CD8-positive, alpha-beta memory T cell (primary cell): ENCODE measurements around the gene ETNK1. TPM values are rescaled to one million over a fixed set of nuclear protein-coding genes. Genes with fewer than 3 reads are reported as not detected.
A peak's percentile ranks its signal among the peaks of the same experiment; 100 is the strongest.

Source experiments
- CTCF ChIA-PET: fragments of 350-600 bp; sonication (Branson Sonifier 250); formaldehyde crosslinking; loops from one replicate; lab custom pipeline; 2021; ENCODE audit warnings: antibody characterized with exemption; lab: Charles Lee
- POLR2A ChIA-PET: fragments of 350-600 bp; sonication (Branson Sonifier 250); formaldehyde crosslinking; loops from one replicate; lab custom pipeline; 2021; ENCODE audit warnings: antibody characterized with exemption; lab: Charles Lee
- DNase-seq, 5 donors: peaks; one replicate each; pipeline versions ENCODE4 v3.0.0 to v3.0.0-alpha.2; 2020 to 2022; ENCODE audit warnings: mixed read lengths in 1 of 5
- H3K27ac ChIP-seq: one replicate; pipeline ENCODE4 v1.7.0; 2013; ENCODE audit warnings: low read depth, mild to moderate bottlenecking, low read length, moderate library complexity
- H3K27me3 ChIP-seq: 2 replicates; pipeline ENCODE4 v1.7.0; 2013; ENCODE audit warnings: low read length, mild to moderate bottlenecking; ENCODE audit not compliant: insufficient read depth, poor library complexity, severe bottlenecking
- H3K36me3 ChIP-seq: 2 replicates; pipeline ENCODE4 v1.7.0; 2013; ENCODE audit warnings: mild to moderate bottlenecking, low read length, moderate library complexity; ENCODE audit not compliant: insufficient read depth
- H3K4me1 ChIP-seq: 2 replicates; pipeline ENCODE4 v1.7.0; 2013; ENCODE audit warnings: mild to moderate bottlenecking, low read length, moderate library complexity; ENCODE audit not compliant: insufficient read depth
- H3K4me3 ChIP-seq: 2 replicates; pipeline ENCODE4 v1.7.0; 2013; ENCODE audit warnings: mild to moderate bottlenecking, low read length
- H3K9me3 ChIP-seq: 2 replicates; pipeline ENCODE4 v1.7.0; 2013; ENCODE audit warnings: mild to moderate bottlenecking, low read length
- H3K27ac Mint-ChIP-seq, 8 donors: one replicate each; pipeline ENCODE4 v1.8.0; 2020 to 2021; ENCODE audit warnings: mixed read lengths in 8 of 8, mild to moderate bottlenecking in 6 of 8, inconsistent platforms in 3 of 8, moderate library complexity in 3 of 8
- H3K27me3 Mint-ChIP-seq, 2 donors: one replicate each; pipeline ENCODE4 v1.8.0; 2020 to 2021; ENCODE audit warnings: mixed read lengths in 2 of 2, mild to moderate bottlenecking in 1 of 2, moderate library complexity in 1 of 2
- H3K36me3 Mint-ChIP-seq, 3 donors: one replicate each; pipeline ENCODE4 v1.8.0; 2020 to 2021; ENCODE audit warnings: mixed read lengths in 3 of 3, inconsistent platforms in 1 of 3, mild to moderate bottlenecking in 1 of 3
- H3K4me1 Mint-ChIP-seq, 3 donors: one replicate each; pipeline ENCODE4 v1.8.0; 2020 to 2021; ENCODE audit warnings: mixed read lengths in 3 of 3, inconsistent platforms in 1 of 3, mild to moderate bottlenecking in 1 of 3
- H3K4me3 Mint-ChIP-seq, 7 donors: one replicate each; pipeline ENCODE4 v1.8.0; 2020 to 2021; ENCODE audit warnings: mixed read lengths in 7 of 7, mild to moderate bottlenecking in 6 of 7, moderate library complexity in 4 of 7, inconsistent platforms in 2 of 7
- H3K9me3 Mint-ChIP-seq, 5 donors: one replicate each; pipeline ENCODE4 v1.8.0; 2020 to 2022; ENCODE audit warnings: mixed read lengths in 5 of 5, mild to moderate bottlenecking in 3 of 5, moderate library complexity in 2 of 5, inconsistent platforms in 1 of 5
- polyA plus RNA-seq: library from polyadenylated mRNA; unstranded; fragments of 300-500 nt; fragmentation: Illumina TruSeq; gene quantifications from one replicate; pipeline ENCODE4 v1.2.3, GENCODE V29; 2021
- total RNA-seq, 2 experiments: library from RNA; stranded (reverse); gene quantifications; one replicate each; pipeline ENCODE4 v1.2.3, GENCODE V29; 2021

Gene ETNK1
- total and polyA plus RNA-seq, 3 experiments from 2014 or later = 18.4 to 78.4 (median 76.7) TPM

GRCh38 chr12:22657538-22657937, 32.6 kb downstream of the ETNK1 start:
- CTCF ChIA-PET = no interaction called here
- Mint-ChIP-seq H3K4me3 (no peak overlapping the region), H3K36me3 (peaks cover 6 to 48% (median 17%) of the 10 kb centered on the region in 3 donors), H3K27me3 (no peaks in the 10 kb centered on the region), H3K27ac (no peak overlapping the region), H3K4me1 (peaks cover 24 to 44% (median 36%) of the 10 kb centered on the region in 3 donors), H3K9me3 (no peaks in the 10 kb centered on the region)
- no peak for DNase-seq
- Histone ChIP-seq H3K9me3 (no peaks in the 10 kb centered on the region), H3K4me3 (no peak overlapping the region), H3K36me3 (no peaks in the 10 kb centered on the region), H3K4me1 (no peaks in the 10 kb centered on the region), H3K27me3 (no peaks in the 10 kb centered on the region), H3K27ac (no peak overlapping the region)
- POLR2A ChIA-PET = no interaction called here

- ChIA-PET CTCF (no interaction called here), POLR2A (no interaction called here)
- H3K27ac ChIP-seq = no peak overlapping the region
- H3K9me3 ChIP-seq = no peaks in the 10 kb centered on the region
- no peaks in the 10 kb centered on the region for H3K27me3 ChIP-seq
- no peak overlapping the region for H3K4me3 ChIP-seq
- Mint-ChIP-seq H3K27me3 (no peaks in the 10 kb centered on the region), H3K4me1 (peaks cover 17 to 37% (median 29%) of the 10 kb centered on the region in 3 donors), H3K27ac (peak overlapping the region in 1 of 8 donors; percentile 10), H3K36me3 (peaks cover 0 to 41% (median 12%) of the 10 kb centered on the region in 3 donors), H3K4me3 (no peak overlapping the region), H3K9me3 (no peaks in the 10 kb centered on the region)
- no peak for DNase-seq
- H3K4me1 ChIP-seq = no peaks in the 10 kb centered on the region
- no peaks in the 10 kb centered on the region for H3K36me3 ChIP-seq
Observed at GRCh38 chr12:22658214-22658613, 33.2 kb downstream of the ETNK1 start.

- Histone ChIP-seq H3K4me3 (no peak overlapping the region), H3K27ac (no peak overlapping the region), H3K9me3 (no peaks in the 10 kb centered on the region), H3K4me1 (no peaks in the 10 kb centered on the region), H3K27me3 (no peaks in the 10 kb centered on the region), H3K36me3 (no peaks in the 10 kb centered on the region)
- H3K27ac Mint-ChIP-seq = no peak overlapping the region
- peaks cover 0 to 50% (median 13%) of the 10 kb centered on the region in 3 donors for H3K36me3 Mint-ChIP-seq
- no peak for DNase-seq
- H3K4me3 Mint-ChIP-seq = no peak overlapping the region
- no peaks in the 10 kb centered on the region for H3K27me3 Mint-ChIP-seq
- no peaks in the 10 kb centered on the region for H3K9me3 Mint-ChIP-seq
- CTCF ChIA-PET = interaction anchor here (0.7 to 0.8 kb wide), 2 partner anchors 541 to 919 kb away, joined by 3 read pairs; no protein-coding TSS in a partner anchor
- POLR2A ChIA-PET = interaction anchor here (0.7 kb wide), 1 partner anchor 9 kb away, joined by 4 read pairs; no protein-coding TSS in a partner anchor
- peaks cover 16 to 32% (median 17%) of the 10 kb centered on the region in 3 donors for H3K4me1 Mint-ChIP-seq
Observed at GRCh38 chr12:22662356-22662755, 37.4 kb downstream of the ETNK1 start.

GRCh38 chr12:22665476-22665875, 40.5 kb downstream of the ETNK1 start:
- H3K4me1 ChIP-seq = no peaks in the 10 kb centered on the region
- H3K4me1 Mint-ChIP-seq = peaks cover 5 to 18% (median 14%) of the 10 kb centered on the region in 3 donors
- no peak overlapping the region for H3K4me3 Mint-ChIP-seq
- H3K9me3 ChIP-seq = no peaks in the 10 kb centered on the region
- H3K27me3 ChIP-seq = no peaks in the 10 kb centered on the region
- DNase-seq = no peak
- POLR2A ChIA-PET = no interaction called here
- H3K4me3 ChIP-seq = no peak overlapping the region
- no peaks in the 10 kb centered on the region for H3K27me3 Mint-ChIP-seq
- H3K9me3 Mint-ChIP-seq = no peaks in the 10 kb centered on the region
- H3K27ac Mint-ChIP-seq = no peak overlapping the region
- CTCF ChIA-PET = no interaction called here
- H3K36me3 Mint-ChIP-seq = peaks cover 0 to 42% (median 15%) of the 10 kb centered on the region in 3 donors
- H3K27ac ChIP-seq = no peak overlapping the region
- H3K36me3 ChIP-seq = no peaks in the 10 kb centered on the region

- Mint-ChIP-seq H3K9me3 (no peaks in the 10 kb centered on the region), H3K4me1 (peaks cover 5 to 16% (median 13%) of the 10 kb centered on the region in 3 donors), H3K36me3 (peaks cover 0 to 41% (median 10%) of the 10 kb centered on the region in 3 donors), H3K27ac (peak overlapping the region in 1 of 8 donors; percentile 57), H3K27me3 (no peaks in the 10 kb centered on the region), H3K4me3 (no peak overlapping the region)
- CTCF ChIA-PET = no interaction called here
- no peaks in the 10 kb centered on the region for H3K9me3 ChIP-seq
- no peak overlapping the region for H3K4me3 ChIP-seq
- H3K27ac ChIP-seq = no peak overlapping the region
- H3K4me1 ChIP-seq = no peaks in the 10 kb centered on the region
- no peaks in the 10 kb centered on the region for H3K36me3 ChIP-seq
- H3K27me3 ChIP-seq = no peaks in the 10 kb centered on the region
- POLR2A ChIA-PET = no interaction called here
- no peak for DNase-seq
Observed at GRCh38 chr12:22667122-22667521, 42.2 kb downstream of the ETNK1 start.

- DNase-seq = no peak
- POLR2A ChIA-PET = no interaction called here
- no peaks in the 10 kb centered on the region for H3K27me3 Mint-ChIP-seq
- Histone ChIP-seq H3K36me3 (no peaks in the 10 kb centered on the region), H3K27ac (no peak overlapping the region), H3K4me3 (no peak overlapping the region), H3K4me1 (no peaks in the 10 kb centered on the region), H3K9me3 (no peaks in the 10 kb centered on the region), H3K27me3 (no peaks in the 10 kb centered on the region)
- H3K4me1 Mint-ChIP-seq = peaks cover 5 to 16% (median 13%) of the 10 kb centered on the region in 3 donors
- CTCF ChIA-PET = no interaction called here
- H3K9me3 Mint-ChIP-seq = no peaks in the 10 kb centered on the region
- no peak overlapping the region for H3K27ac Mint-ChIP-seq
- H3K36me3 Mint-ChIP-seq = peaks cover 0 to 49% (median 13%) of the 10 kb centered on the region in 3 donors
- no peak overlapping the region for H3K4me3 Mint-ChIP-seq
Observed at GRCh38 chr12:22668441-22668840, 43.5 kb downstream of the ETNK1 start.

GRCh38 chr12:22670762-22671161, 45.8 kb downstream of the ETNK1 start:
- Mint-ChIP-seq H3K27ac (no peak overlapping the region), H3K4me3 (no peak overlapping the region), H3K36me3 (peaks cover 2 to 59% (median 16%) of the 10 kb centered on the region in 3 donors), H3K9me3 (no peaks in the 10 kb centered on the region), H3K4me1 (peaks cover 4 to 10% (median 8%) of the 10 kb centered on the region in 3 donors), H3K27me3 (no peaks in the 10 kb centered on the region)
- DNase-seq = no peak
- no peaks in the 10 kb centered on the region for H3K27me3 ChIP-seq
- no peaks in the 10 kb centered on the region for H3K36me3 ChIP-seq
- no peaks in the 10 kb centered on the region for H3K9me3 ChIP-seq
- no peaks in the 10 kb centered on the region for H3K4me1 ChIP-seq
- H3K27ac ChIP-seq = no peak overlapping the region
- no peak overlapping the region for H3K4me3 ChIP-seq
- ChIA-PET POLR2A (no interaction called here), CTCF (no interaction called here)

GRCh38 chr12:22672951-22673350, 48.0 kb downstream of the ETNK1 start:
- H3K9me3 ChIP-seq = no peaks in the 10 kb centered on the region
- Mint-ChIP-seq H3K4me1 (peaks cover 3 to 14% (median 13%) of the 10 kb centered on the region in 3 donors), H3K9me3 (no peaks in the 10 kb centered on the region), H3K4me3 (no peak overlapping the region), H3K27me3 (no peaks in the 10 kb centered on the region), H3K27ac (peak overlapping the region in 1 of 8 donors; percentile 5), H3K36me3 (peaks cover 21 to 69% (median 28%) of the 10 kb centered on the region in 3 donors)
- no peaks in the 10 kb centered on the region for H3K36me3 ChIP-seq
- H3K27ac ChIP-seq = no peak overlapping the region
- H3K4me3 ChIP-seq = no peak overlapping the region
- H3K27me3 ChIP-seq = no peaks in the 10 kb centered on the region
- H3K4me1 ChIP-seq = no peaks in the 10 kb centered on the region
- ChIA-PET POLR2A (no interaction called here), CTCF (interaction anchor here (1.5 kb wide), 1 partner anchor 12 kb away, joined by 3 read pairs; no protein-coding TSS in a partner anchor)
- no peak for DNase-seq
